Measurements from ENCODE around the gene DNAJC9. TPM values are rescaled to one million over a fixed set of nuclear protein-coding genes. Genes with fewer than 3 reads are reported as not detected.

DNAJC9 gene
- total RNA-seq, 2 donors from 2014 or later = 13.9 to 17.8 TPM

DNA sequence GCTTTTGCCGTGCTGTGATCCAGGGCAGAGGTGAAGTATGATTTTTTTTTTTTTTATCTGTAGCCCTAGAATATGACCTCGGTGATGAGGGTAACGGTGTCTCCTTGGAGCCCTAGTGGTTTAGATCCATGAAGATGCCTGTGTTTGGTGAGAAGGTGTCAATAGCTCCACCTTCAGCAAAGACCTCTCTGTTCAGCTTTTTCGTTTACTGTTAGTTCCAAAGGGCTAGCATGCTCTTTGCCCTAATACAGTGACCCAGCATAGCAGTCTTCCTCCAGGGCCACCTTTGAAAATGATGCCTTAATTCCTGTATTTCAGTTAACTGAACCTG, 6.1 kb upstream of the DNAJC9 start:
- Histone ChIP-seq H3K4me1 (ENCODE audit: control insufficient read depth in 1 of 2, low read depth in 2 of 2) (peaks cover 14 to 22% of the 10 kb centered on the region in 2 donors), H3K9me3 (no peaks in the 10 kb centered on the region), H3K36me3 (no peaks in the 10 kb centered on the region), H3K4me3 (peak overlapping the region; percentile 96), H3K27ac (peak overlapping the region; percentile 91), H3K27me3 (replicated peaks; ENCODE audit: insufficient read depth) (no peaks in the 10 kb centered on the region)
- ATAC-seq (ENCODE audit: insufficient number of reproducible peaks, low FRiP score, low read depth) = no peak
- DNase-seq (ENCODE audit: low spot score) = no peak
- TF ChIP-seq, protein P1, sequence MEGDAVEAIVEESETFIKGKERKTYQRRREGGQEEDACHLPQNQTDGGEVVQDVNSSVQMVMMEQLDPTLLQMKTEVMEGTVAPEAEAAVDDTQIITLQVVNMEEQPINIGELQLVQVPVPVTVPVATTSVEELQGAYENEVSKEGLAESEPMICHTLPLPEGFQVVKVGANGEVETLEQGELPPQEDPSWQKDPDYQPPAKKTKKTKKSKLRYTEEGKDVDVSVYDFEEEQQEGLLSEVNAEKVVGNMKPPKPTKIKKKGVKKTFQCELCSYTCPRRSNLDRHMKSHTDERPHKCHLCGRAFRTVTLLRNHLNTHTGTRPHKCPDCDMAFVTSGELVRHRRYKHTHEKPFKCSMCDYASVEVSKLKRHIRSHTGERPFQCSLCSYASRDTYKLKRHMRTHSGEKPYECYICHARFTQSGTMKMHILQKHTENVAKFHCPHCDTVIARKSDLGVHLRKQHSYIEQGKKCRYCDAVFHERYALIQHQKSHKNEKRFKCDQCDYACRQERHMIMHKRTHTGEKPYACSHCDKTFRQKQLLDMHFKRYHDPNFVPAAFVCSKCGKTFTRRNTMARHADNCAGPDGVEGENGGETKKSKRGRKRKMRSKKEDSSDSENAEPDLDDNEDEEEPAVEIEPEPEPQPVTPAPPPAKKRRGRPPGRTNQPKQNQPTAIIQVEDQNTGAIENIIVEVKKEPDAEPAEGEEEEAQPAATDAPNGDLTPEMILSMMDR (IDR thresholded peaks at IDR 0.05) = no peak

DNA sequence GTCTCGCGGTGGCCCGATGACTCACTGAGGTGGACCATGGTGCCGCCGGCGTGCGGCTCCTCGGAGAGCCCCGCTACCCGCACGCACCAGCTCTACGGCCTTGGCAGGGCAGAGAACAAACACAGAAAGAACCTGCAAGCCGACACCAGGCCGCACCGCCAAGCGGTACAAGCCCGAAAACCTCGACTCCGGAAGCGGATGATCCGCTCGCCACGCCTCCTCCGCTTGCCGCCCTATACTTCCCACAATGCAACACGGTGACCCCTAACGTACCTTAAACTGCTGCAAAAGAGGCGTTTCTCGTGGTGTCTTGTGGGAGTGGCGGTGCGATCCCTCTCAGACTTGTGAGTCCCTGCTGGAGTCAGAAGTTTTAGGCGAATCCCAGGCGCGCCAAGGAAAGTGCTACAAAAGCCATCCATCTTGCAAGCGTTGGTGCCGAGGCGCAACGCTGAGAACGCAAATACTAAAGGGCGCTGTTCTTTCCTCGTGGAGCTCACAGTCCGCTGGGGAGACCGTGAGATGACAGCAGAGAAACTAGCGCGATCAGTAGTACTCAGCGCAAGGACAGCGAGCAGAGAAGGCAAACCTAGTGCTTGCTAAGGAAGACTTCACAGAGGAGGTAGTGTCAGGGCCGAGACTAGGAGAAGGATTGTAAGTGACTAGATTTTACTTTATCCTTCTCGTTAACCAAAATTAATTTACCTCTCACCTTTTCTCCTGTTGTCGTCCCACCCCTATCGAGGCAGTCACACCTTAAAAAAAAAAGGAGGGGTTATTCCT, 5.6 kb upstream of the DNAJC9 start, which contains the start of gene MRPS16:
Gene MRPS16, minus strand, starts transcription at position 200 of the 780 bp plus-strand sequence. Its CDS starts 162 bp downstream, at position 38.
- TF ChIP-seq, protein P1 (IDR thresholded peaks at IDR 0.05) = no peak
- peak; percentile 92 for DNase-seq (ENCODE audit: low spot score)
- H3K4me3 ChIP-seq = peak within 1 kb of the TSS; percentile 96
- H3K27me3 ChIP-seq (replicated peaks; ENCODE audit: insufficient read depth) = no peaks in the 10 kb centered on the region
- H3K36me3 ChIP-seq = no peaks in the 10 kb centered on the region
- H3K9me3 ChIP-seq = no peaks in the 10 kb centered on the region
- peak; percentile 98 for ATAC-seq (ENCODE audit: insufficient number of reproducible peaks, low FRiP score, low read depth)
- peaks cover 14 to 24% of the 10 kb centered on the region in 2 donors for H3K4me1 ChIP-seq (ENCODE audit: control insufficient read depth in 1 of 2, low read depth in 2 of 2)
- H3K27ac ChIP-seq = peak within 1 kb of the TSS; percentile 91

DNA sequence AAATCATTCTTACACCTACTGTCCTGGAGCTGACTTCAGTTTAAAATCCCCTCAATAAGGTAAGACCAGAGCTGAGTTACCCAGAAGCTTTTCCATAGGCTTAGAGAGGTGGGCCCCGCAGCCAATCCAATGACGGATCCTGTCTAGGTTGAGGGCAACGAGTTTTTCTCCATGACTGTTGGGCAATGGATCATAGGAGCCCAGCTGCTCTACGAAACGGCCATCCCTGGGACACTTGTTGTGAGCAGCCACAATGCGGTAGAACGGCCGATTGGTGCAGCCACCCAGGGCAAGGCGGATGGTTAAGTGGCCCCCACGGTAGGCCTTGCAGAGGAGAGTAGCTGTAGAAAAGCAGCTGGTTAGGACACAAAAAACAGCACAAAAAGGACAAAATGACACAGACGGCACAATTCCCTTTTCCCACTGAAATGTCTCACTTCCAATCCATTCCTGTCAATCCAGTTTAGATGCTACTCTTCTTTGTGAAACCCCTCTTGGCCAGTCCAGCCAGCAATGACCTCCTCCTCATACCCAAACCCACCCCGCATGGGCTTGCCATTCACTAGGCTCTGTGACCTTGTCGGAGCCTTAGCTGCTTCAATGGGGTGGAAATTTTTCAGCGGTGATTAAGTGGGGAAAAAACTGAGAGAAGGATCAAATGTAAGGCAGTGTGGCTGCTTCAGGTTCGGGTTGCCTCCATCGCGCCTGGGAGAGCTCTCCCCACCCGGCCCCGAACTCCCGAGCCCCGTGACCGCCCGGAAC, 4.8 kb upstream of the DNAJC9 start:
- ATAC-seq (ENCODE audit: insufficient number of reproducible peaks, low FRiP score, low read depth) = no peak
- DNase-seq (ENCODE audit: low spot score) = no peak

DNA sequence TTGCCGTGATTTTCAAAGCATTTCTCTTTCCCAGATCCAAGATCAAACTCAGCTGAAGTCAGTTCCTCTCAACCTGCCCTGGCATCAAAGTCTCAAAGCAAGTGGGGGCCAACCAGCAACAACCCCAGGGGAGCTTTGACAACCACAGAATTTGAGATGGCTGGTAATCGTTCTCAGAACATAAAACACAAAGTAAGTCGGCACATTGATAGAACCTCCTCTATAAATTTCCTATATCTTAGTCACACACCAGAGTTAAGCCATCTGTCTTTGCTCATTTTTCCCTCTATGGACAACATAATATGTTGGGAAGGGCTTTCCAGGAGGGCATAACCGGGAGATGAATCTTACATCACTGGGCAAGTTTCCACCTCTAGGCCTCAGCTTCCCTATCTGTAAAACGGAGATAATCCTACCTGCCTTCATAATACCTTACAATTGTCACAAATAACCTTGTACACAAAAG, 1.2 kb upstream of the DNAJC9 start:
- TF ChIP-seq, protein P1 (IDR thresholded peaks at IDR 0.05) = no peak
- Histone ChIP-seq H3K4me1 (ENCODE audit: control insufficient read depth in 1 of 2, low read depth in 2 of 2) (peaks cover 19 to 39% of the 10 kb centered on the region in 2 donors), H3K36me3 (no peaks in the 10 kb centered on the region)

More for the DNA sequence above, 4.8 kb upstream of the DNAJC9 start:
- Histone ChIP-seq H3K36me3 (no peaks in the 10 kb centered on the region), H3K27ac (peak overlapping the region; percentile 91), H3K4me1 (ENCODE audit: control insufficient read depth in 1 of 2, low read depth in 2 of 2) (peaks cover 14 to 27% of the 10 kb centered on the region in 2 donors), H3K9me3 (no peaks in the 10 kb centered on the region), H3K27me3 (replicated peaks; ENCODE audit: insufficient read depth) (no peaks in the 10 kb centered on the region), H3K4me3 (peak overlapping the region; percentile 96)
- TF ChIP-seq, protein P1 (IDR thresholded peaks at IDR 0.05) = no peak

More for the DNA sequence above, 1.2 kb upstream of the DNAJC9 start:
- Histone ChIP-seq H3K4me3 (no peak overlapping the region), H3K27me3 (replicated peaks; ENCODE audit: insufficient read depth) (no peaks in the 10 kb centered on the region), H3K27ac (peak overlapping the region; percentile 73 to 74), H3K9me3 (no peaks in the 10 kb centered on the region)
- DNase-seq (ENCODE audit: low spot score) (no peak), ATAC-seq (ENCODE audit: insufficient number of reproducible peaks, low FRiP score, low read depth) (no peak)
